MCF 10A (cell line): ENCODE results near the gene OR2B6. TPM values are rescaled to one million over a fixed set of nuclear protein-coding genes. Genes with fewer than 3 reads are reported as not detected.

Experiments used
- BruUV-seq: library from RNA; stranded (reverse); fragments of 400-500 nt; replicated peaks from 2 replicates; lab custom pipeline; 2021; lab: Mats Ljungman, UMichigan
- CTCF ChIA-PET: fragments of 300-600 bp; sonication (Branson Sonifier 250); formaldehyde crosslinking; extraction: SDS; loops from one replicate; lab custom pipeline; 2021; ENCODE audit warnings: antibody characterized with exemption, inconsistent platforms; lab: Yijun Ruan, JAX
- POLR2A ChIA-PET: fragments of 300-600, 350-650 bp; sonication (Branson Sonifier 250); formaldehyde crosslinking; extraction: SDS; loops from one replicate; lab custom pipeline; 2020; ENCODE audit warnings: antibody characterized with exemption, inconsistent platforms; lab: Yijun Ruan, JAX
- DNase-seq: peaks from one replicate; pipeline ENCODE4 v3.0.0-alpha.2; 2018; ENCODE audit not compliant: unreplicated experiment
- H3K27ac Mint-ChIP-seq: one replicate; pipeline ENCODE4 v1.8.0; 2022; ENCODE audit warnings: mild to moderate bottlenecking, low read depth, mixed read lengths; ENCODE audit not compliant: unreplicated experiment
- H3K27me3 Mint-ChIP-seq: one replicate; pipeline ENCODE4 v1.8.0; 2022; ENCODE audit warnings: mixed read lengths; ENCODE audit not compliant: insufficient read depth, unreplicated experiment
- H3K36me3 Mint-ChIP-seq: one replicate; pipeline ENCODE4 v1.8.0; 2022; ENCODE audit warnings: mild to moderate bottlenecking, moderate library complexity, mixed read lengths; ENCODE audit not compliant: insufficient read depth, unreplicated experiment
- H3K4me1 Mint-ChIP-seq: one replicate; pipeline ENCODE4 v1.8.0; 2022; ENCODE audit warnings: mixed read lengths; ENCODE audit not compliant: insufficient read depth, unreplicated experiment
- H3K4me3 Mint-ChIP-seq: one replicate; pipeline ENCODE4 v1.8.0; 2022; ENCODE audit warnings: mild to moderate bottlenecking, moderate library complexity, mixed read lengths; ENCODE audit not compliant: unreplicated experiment
- H3K9me3 Mint-ChIP-seq: one replicate; pipeline ENCODE4 v1.8.0; 2022; ENCODE audit warnings: mixed read lengths; ENCODE audit not compliant: unreplicated experiment
- CTCF ChIP-seq: fragments of 200-600 bp; IDR thresholded peaks from one replicate; pipeline ENCODE4 v1.8.0; 2022; ENCODE audit warnings: antibody characterized with exemption, mild to moderate bottlenecking; ENCODE audit not compliant: unreplicated experiment
- intact Hi-C: fragments of 100-400 bp; cut with micrococcal nuclease; formaldehyde crosslinking; loops from 2 replicates; pipeline ENCODE4 v1.14.1; 2022
- total RNA-seq: library from RNA; stranded (reverse); gene quantifications from 2 replicates; pipeline ENCODE4 v1.2.3, GENCODE V29; 2022

OR2B6 gene
- total RNA-seq, 1 experiment from 2014 or later: not detected

GRCh38 chr6:27948237-27948636 lies 8.8 kb upstream of the OR2B6 start:
- Mint-ChIP-seq H3K4me3 (no peak overlapping the region), H3K27ac (no peak overlapping the region), H3K4me1 (no peaks in the 10 kb centered on the region), H3K36me3 (no peaks in the 10 kb centered on the region), H3K9me3 (no peaks in the 10 kb centered on the region), H3K27me3 (peaks cover 29% of the 10 kb centered on the region)
- CTCF ChIA-PET: no interaction called here
- no TSS peak for BruUV-seq
- POLR2A ChIA-PET: no interaction called here
- intact Hi-C loops: no loop called here
- no peak for TF ChIP-seq CTCF
- DNase-seq: no peak

- ChIA-PET POLR2A (no interaction called here), CTCF (no interaction called here)
- no TSS peak for BruUV-seq
- no peak overlapping the region for H3K27ac Mint-ChIP-seq
- no peak overlapping the region for H3K4me3 Mint-ChIP-seq
- H3K9me3 Mint-ChIP-seq: no peaks in the 10 kb centered on the region
- peaks cover 53% of the 10 kb centered on the region for H3K27me3 Mint-ChIP-seq
- no peaks in the 10 kb centered on the region for H3K36me3 Mint-ChIP-seq
- no peak for TF ChIP-seq CTCF
- no peak for DNase-seq
- H3K4me1 Mint-ChIP-seq: no peaks in the 10 kb centered on the region
- intact Hi-C loops: no loop called here
Measured at GRCh38 chr6:27951040-27951439, 6.0 kb upstream of the OR2B6 start.

GRCh38 chr6:27957516-27957915 lies 475 bp downstream of the OR2B6 start:
- no peak overlapping the region for H3K27ac Mint-ChIP-seq
- TF ChIP-seq CTCF: no peak
- H3K9me3 Mint-ChIP-seq: no peaks in the 10 kb centered on the region
- no peaks in the 10 kb centered on the region for H3K4me1 Mint-ChIP-seq
- H3K4me3 Mint-ChIP-seq: no peak overlapping the region
- H3K36me3 Mint-ChIP-seq: no peaks in the 10 kb centered on the region
- POLR2A ChIA-PET: interaction anchor here (0.7 to 1.2 kb wide), 2 partner anchors 29 to 152 kb away, joined by 3 to 4 read pairs; no protein-coding TSS in a partner anchor
- BruUV-seq: no TSS peak
- peaks cover 59% of the 10 kb centered on the region for H3K27me3 Mint-ChIP-seq
- intact Hi-C loops: no loop called here
- DNase-seq: no peak
- CTCF ChIA-PET: no interaction called here

- peak; percentile 3 for DNase-seq
- POLR2A ChIA-PET: interaction anchor here (0.7 kb wide), 1 partner anchor 13 kb away, joined by 3 read pairs; no protein-coding TSS in a partner anchor
Measured at GRCh38 chr6:27962506-27962905, 5.5 kb downstream of the OR2B6 start.

More at GRCh38 chr6:27962506-27962905, 5.5 kb downstream of the OR2B6 start:
- CTCF ChIA-PET: no interaction called here
- intact Hi-C loops: no loop called here
- H3K4me3 Mint-ChIP-seq: no peak overlapping the region
- peaks cover 14% of the 10 kb centered on the region for H3K27me3 Mint-ChIP-seq
- H3K4me1 Mint-ChIP-seq: no peaks in the 10 kb centered on the region
- no TSS peak for BruUV-seq
- H3K9me3 Mint-ChIP-seq: no peaks in the 10 kb centered on the region
- TF ChIP-seq CTCF: no peak
- no peak overlapping the region for H3K27ac Mint-ChIP-seq
- no peaks in the 10 kb centered on the region for H3K36me3 Mint-ChIP-seq
